Vagina (tissue), 2 donors: Measurements from ENCODE around the gene BMP2K. TPM values are rescaled to one million over a fixed set of nuclear protein-coding genes. Genes with fewer than 3 reads are reported as not detected.

ENCODE experiments used
- DNase-seq, 2 donors: peaks; one replicate each; pipeline ENCODE4 v3.0.0-alpha.2; 2017; ENCODE audit errors: extremely low spot score in 2 of 2
- H3K27ac ChIP-seq: fragments of 200-600 bp; sonication (generic); one replicate; pipeline ENCODE4 v1.5.1; 2019
- H3K27me3 ChIP-seq: fragments of 200-600 bp; sonication (generic); one replicate; pipeline ENCODE4 v1.5.1; 2019
- H3K36me3 ChIP-seq, 2 donors: fragments of 200-600 bp; sonication (generic); one replicate each; pipeline ENCODE4 v1.5.1; 2017 to 2019
- H3K4me1 ChIP-seq: fragments of 200-600 bp; sonication (generic); one replicate; pipeline ENCODE4 v1.5.1; 2019
- H3K4me3 ChIP-seq, 2 donors: fragments of 200-600 bp; sonication (generic); 1 replicate in 1 of 2; 2 replicates in 1 of 2; pipeline ENCODE4 v1.5.1; 2016 to 2019
- H3K9me3 ChIP-seq: fragments of 200-600 bp; sonication (generic); one replicate; pipeline ENCODE4 v1.5.1; 2019
- CTCF ChIP-seq, 3 experiments: fragments of 450-650 bp in 2 of 3; fragments of 200-600 bp in 1 of 3; sonication (generic) in 1 of 3; IDR thresholded peaks; one replicate each; pipeline ENCODE4 v1.5.1; 2017 to 2019; ENCODE audit warnings: antibody characterized with exemption in 3 of 3, mild to moderate bottlenecking in 2 of 3, moderate library complexity in 2 of 3
- POLR2A ChIP-seq, 2 donors: fragments of 450-650 bp; IDR thresholded peaks; one replicate each; pipeline ENCODE4 v1.6.1; 2017; ENCODE audit warnings: antibody characterized with exemption in 2 of 2, mild to moderate bottlenecking in 2 of 2, moderate library complexity in 2 of 2
- POLR2AphosphoS5 ChIP-seq, 2 donors: sonication (generic); formaldehyde crosslinking; IDR thresholded peaks; one replicate each; pipeline ENCODE4 v1.9.0; 2017; ENCODE audit warnings: antibody characterized with exemption in 2 of 2, mild to moderate bottlenecking in 2 of 2, low read depth in 1 of 2; ENCODE audit not compliant: insufficient read depth in 1 of 2
- intact Hi-C: fragments of 100-400 bp; cut with DNase I; formaldehyde crosslinking; loops from one replicate; pipeline ENCODE4 v1.15.1; 2023
- total RNA-seq: library from RNA; depleted of rRNA; stranded (reverse); fragments of >200 nt; gene quantifications from one replicate; pipeline ENCODE4 v1.2.3, GENCODE V29; 2016

The BMP2K gene
- total RNA-seq, 1 donor from 2014 or later: 34.9 TPM

- no peaks in the 10 kb centered on the region for H3K36me3 ChIP-seq
- H3K4me3 ChIP-seq: no peak overlapping the region
- intact Hi-C loops: no loop called here
- no peaks in the 10 kb centered on the region for H3K27me3 ChIP-seq
- TF ChIP-seq CTCF (IDR thresholded peaks at IDR 0.05) (no peak), POLR2A (IDR thresholded peaks at IDR 0.05) (no peak), POLR2AphosphoS5 (IDR thresholded peaks at IDR 0.05; ENCODE audit: insufficient read depth in 1 of 2, low read depth in 1 of 2) (no peak)
- no peak overlapping the region for H3K27ac ChIP-seq
- no peaks in the 10 kb centered on the region for H3K9me3 ChIP-seq
- no peak for DNase-seq
- peaks cover 4% of the 10 kb centered on the region for H3K4me1 ChIP-seq
Observed at GRCh38 chr4:78766650-78767049, 9.5 kb upstream of the BMP2K start.

- Histone ChIP-seq H3K27me3 (no peaks in the 10 kb centered on the region), H3K36me3 (no peaks in the 10 kb centered on the region), H3K4me3 (no peak overlapping the region), H3K9me3 (no peaks in the 10 kb centered on the region), H3K27ac (no peak overlapping the region), H3K4me1 (peaks cover 4% of the 10 kb centered on the region)
- no peak for DNase-seq
- TF ChIP-seq CTCF (IDR thresholded peaks at IDR 0.05): no peak
- no peak for TF ChIP-seq POLR2A (IDR thresholded peaks at IDR 0.05)
- no peak for TF ChIP-seq POLR2AphosphoS5 (IDR thresholded peaks at IDR 0.05; ENCODE audit: insufficient read depth in 1 of 2, low read depth in 1 of 2)
- intact Hi-C loops: no loop called here
Observed at GRCh38 chr4:78767350-78767749, 8.8 kb upstream of the BMP2K start.

- Histone ChIP-seq H3K36me3 (no peaks in the 10 kb centered on the region), H3K4me1 (peaks cover 4% of the 10 kb centered on the region), H3K27me3 (no peaks in the 10 kb centered on the region), H3K27ac (no peak overlapping the region), H3K4me3 (no peak overlapping the region), H3K9me3 (no peaks in the 10 kb centered on the region)
- no peak for DNase-seq
- intact Hi-C loops: no loop called here
- TF ChIP-seq POLR2AphosphoS5 (IDR thresholded peaks at IDR 0.05; ENCODE audit: insufficient read depth in 1 of 2, low read depth in 1 of 2): no peak
- TF ChIP-seq POLR2A (IDR thresholded peaks at IDR 0.05): no peak
- TF ChIP-seq CTCF (IDR thresholded peaks at IDR 0.05): no peak
Observed at GRCh38 chr4:78768452-78769180, 7.5 kb upstream of the BMP2K start.

GRCh38 chr4:78770091-78770642 lies 6.0 kb upstream of the BMP2K start:
- no peak for TF ChIP-seq POLR2AphosphoS5 (IDR thresholded peaks at IDR 0.05; ENCODE audit: insufficient read depth in 1 of 2, low read depth in 1 of 2)
- TF ChIP-seq CTCF (IDR thresholded peaks at IDR 0.05): no peak
- TF ChIP-seq POLR2A (IDR thresholded peaks at IDR 0.05): no peak
- intact Hi-C loops: no loop called here
- H3K36me3 ChIP-seq: no peaks in the 10 kb centered on the region

GRCh38 chr4:78772526-78773091 lies 3.5 kb upstream of the BMP2K start:
- no peaks in the 10 kb centered on the region for H3K27me3 ChIP-seq
- DNase-seq: no peak
- intact Hi-C loops: no loop called here
- TF ChIP-seq POLR2AphosphoS5 (IDR thresholded peaks at IDR 0.05; ENCODE audit: insufficient read depth in 1 of 2, low read depth in 1 of 2) (no peak), CTCF (IDR thresholded peaks at IDR 0.05) (no peak), POLR2A (IDR thresholded peaks at IDR 0.05) (no peak)
- no peak overlapping the region for H3K27ac ChIP-seq
- peaks cover 7% of the 10 kb centered on the region for H3K4me1 ChIP-seq
- no peaks in the 10 kb centered on the region for H3K36me3 ChIP-seq
- no peak overlapping the region for H3K4me3 ChIP-seq
- no peaks in the 10 kb centered on the region for H3K9me3 ChIP-seq

More at GRCh38 chr4:78770091-78770642, 6.0 kb upstream of the BMP2K start:
- H3K9me3 ChIP-seq: no peaks in the 10 kb centered on the region
- peaks cover 4% of the 10 kb centered on the region for H3K4me1 ChIP-seq
- DNase-seq: no peak
- H3K4me3 ChIP-seq: no peak overlapping the region
- H3K27me3 ChIP-seq: no peaks in the 10 kb centered on the region
- no peak overlapping the region for H3K27ac ChIP-seq
